Measurements from ENCODE around the gene SCUBE1.

DNA sequence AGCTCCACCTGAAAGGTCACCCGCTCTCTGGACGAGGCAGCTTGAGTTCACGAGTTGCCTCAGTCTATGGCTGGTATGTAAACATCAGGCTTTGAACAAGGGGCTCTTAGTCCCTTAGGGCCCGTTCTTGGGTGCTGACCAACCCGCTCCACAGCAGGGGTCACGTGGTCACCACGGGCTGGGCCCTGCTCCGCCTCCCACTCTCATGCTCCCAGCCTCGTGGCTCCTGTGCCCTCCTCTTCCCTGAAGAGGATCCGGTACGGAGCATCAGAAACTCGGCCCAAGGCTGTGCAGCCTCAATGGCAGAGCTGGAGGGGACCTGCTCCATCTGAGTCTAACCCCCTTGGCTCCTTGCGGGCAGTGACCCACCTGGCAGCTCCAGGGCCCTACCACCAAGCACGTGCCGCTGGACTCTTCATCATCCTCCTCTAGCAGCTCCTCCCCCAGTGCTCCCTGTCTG is 102.0 kb downstream of the SCUBE1 start:
- TF ChIP-seq, protein P1, sequence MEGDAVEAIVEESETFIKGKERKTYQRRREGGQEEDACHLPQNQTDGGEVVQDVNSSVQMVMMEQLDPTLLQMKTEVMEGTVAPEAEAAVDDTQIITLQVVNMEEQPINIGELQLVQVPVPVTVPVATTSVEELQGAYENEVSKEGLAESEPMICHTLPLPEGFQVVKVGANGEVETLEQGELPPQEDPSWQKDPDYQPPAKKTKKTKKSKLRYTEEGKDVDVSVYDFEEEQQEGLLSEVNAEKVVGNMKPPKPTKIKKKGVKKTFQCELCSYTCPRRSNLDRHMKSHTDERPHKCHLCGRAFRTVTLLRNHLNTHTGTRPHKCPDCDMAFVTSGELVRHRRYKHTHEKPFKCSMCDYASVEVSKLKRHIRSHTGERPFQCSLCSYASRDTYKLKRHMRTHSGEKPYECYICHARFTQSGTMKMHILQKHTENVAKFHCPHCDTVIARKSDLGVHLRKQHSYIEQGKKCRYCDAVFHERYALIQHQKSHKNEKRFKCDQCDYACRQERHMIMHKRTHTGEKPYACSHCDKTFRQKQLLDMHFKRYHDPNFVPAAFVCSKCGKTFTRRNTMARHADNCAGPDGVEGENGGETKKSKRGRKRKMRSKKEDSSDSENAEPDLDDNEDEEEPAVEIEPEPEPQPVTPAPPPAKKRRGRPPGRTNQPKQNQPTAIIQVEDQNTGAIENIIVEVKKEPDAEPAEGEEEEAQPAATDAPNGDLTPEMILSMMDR (IDR thresholded peaks at IDR 0.05), result no peak
- TF ChIP-seq POLR2A (IDR thresholded peaks at IDR 0.05), result no peak
- no peak for TF ChIP-seq EP300 (IDR thresholded peaks at IDR 0.05)

Data from gastroesophageal sphincter (tissue), 3 donors.